GM12872 (cell line): ENCODE results near the gene GMDS.

Source experiments
- CTCF ChIP-seq: IDR thresholded peaks from 3 replicates; pipeline ENCODE4 v1.5.1; 2011; ENCODE audit warnings: low read depth, mild to moderate bottlenecking, low read length, moderate library complexity; ENCODE audit not compliant: insufficient read depth

GMDS gene

GRCh38 chr6:1737463-1738311 lies 507.7 kb downstream of the GMDS start:
- no peak for TF ChIP-seq CTCF

- no peak for TF ChIP-seq CTCF
These were observed 508.9 kb downstream of the GMDS start for GRCh38 chr6:1736346-1737105.

- no peak for TF ChIP-seq CTCF
These were observed 510.1 kb downstream of the GMDS start for GRCh38 chr6:1735239-1735803.

- TF ChIP-seq CTCF: no peak
These were observed 514.5 kb downstream of the GMDS start for GRCh38 chr6:1730882-1731281.

- no peak for TF ChIP-seq CTCF
These were observed 515.7 kb downstream of the GMDS start for GRCh38 chr6:1729750-1730140.

- TF ChIP-seq CTCF: no peak
These were observed 516.2 kb downstream of the GMDS start for GRCh38 chr6:1729133-1729749.

- no peak for TF ChIP-seq CTCF
These were observed 519.0 kb downstream of the GMDS start for GRCh38 chr6:1726341-1726768.
